Activated T-helper 1 cell treated with anti-CD3 and anti-CD28 coated beads, Interleukin-2, amount 50 U/mL, for 16 hours (primary cell): ENCODE data around the gene CBX5.
"Not testable (repeated sequence)": the region's sequence is repeated elsewhere in the genome, so short reads cannot be mapped to it uniquely, and the experiment has no call there.

Source experiments
- DNase-seq, 2 donors: peaks; one replicate each; pipeline ENCODE4 v3.0.0-alpha.2; 2020; ENCODE audit warnings: low read depth in 1 of 2, low spot score in 1 of 2

CBX5 gene

GRCh38 chr12:54270345-54270744 is 9.6 kb downstream of the CBX5 start:
- no peak for DNase-seq

GRCh38 chr12:54266852-54267251 is 13.1 kb downstream of the CBX5 start:
- DNase-seq = no peak

DNA sequence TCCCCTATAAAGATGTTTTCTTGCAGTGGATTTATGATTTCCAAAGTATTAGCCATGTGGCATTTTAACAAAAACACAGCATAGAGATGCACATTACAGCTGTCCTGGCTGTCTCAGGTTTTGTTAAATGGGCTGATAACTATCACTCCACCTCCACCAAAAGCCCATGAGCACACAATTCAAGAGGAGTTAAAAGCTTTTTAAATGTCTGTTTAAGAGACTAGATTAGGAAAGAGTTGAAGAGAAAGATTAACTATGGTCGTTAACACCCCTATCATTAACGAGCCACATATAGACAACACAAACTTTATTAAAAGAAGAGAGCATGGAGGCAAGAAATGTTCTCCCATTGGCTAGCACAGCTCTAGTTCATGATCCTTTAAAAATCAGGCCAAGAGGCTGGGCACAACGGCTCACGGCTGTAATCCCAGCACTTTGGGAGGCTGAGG is 14.5 kb downstream of the CBX5 start:
- DNase-seq = no peak

DNA sequence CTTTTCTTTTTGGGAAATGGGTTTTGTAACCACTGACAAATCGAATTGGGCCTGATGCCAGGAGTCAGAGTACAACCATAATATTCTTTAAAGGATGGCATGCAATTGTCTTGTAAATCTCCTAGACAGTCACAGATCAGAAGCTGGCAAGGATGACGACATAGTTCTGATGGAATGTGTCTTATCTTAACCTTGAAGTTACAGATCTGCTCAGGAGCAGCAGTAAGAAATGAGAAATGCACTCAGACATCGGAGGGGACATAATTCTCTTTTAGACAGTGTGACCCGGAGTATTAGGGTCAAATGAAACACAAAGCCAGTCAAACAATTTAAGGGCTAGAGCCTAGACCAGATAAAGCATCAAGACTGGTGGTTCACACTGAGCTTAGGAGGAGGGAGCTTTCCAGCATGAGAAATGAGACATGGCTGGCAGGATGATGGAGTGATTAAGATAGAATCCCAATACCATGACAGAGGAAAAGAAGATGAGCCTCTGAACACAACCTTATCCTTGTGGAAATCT is 17.5 kb downstream of the CBX5 start:
- DNase-seq = no peak

- no peak for DNase-seq
These were observed 18.0 kb downstream of the CBX5 start for GRCh38 chr12:54261815-54262402.

DNA sequence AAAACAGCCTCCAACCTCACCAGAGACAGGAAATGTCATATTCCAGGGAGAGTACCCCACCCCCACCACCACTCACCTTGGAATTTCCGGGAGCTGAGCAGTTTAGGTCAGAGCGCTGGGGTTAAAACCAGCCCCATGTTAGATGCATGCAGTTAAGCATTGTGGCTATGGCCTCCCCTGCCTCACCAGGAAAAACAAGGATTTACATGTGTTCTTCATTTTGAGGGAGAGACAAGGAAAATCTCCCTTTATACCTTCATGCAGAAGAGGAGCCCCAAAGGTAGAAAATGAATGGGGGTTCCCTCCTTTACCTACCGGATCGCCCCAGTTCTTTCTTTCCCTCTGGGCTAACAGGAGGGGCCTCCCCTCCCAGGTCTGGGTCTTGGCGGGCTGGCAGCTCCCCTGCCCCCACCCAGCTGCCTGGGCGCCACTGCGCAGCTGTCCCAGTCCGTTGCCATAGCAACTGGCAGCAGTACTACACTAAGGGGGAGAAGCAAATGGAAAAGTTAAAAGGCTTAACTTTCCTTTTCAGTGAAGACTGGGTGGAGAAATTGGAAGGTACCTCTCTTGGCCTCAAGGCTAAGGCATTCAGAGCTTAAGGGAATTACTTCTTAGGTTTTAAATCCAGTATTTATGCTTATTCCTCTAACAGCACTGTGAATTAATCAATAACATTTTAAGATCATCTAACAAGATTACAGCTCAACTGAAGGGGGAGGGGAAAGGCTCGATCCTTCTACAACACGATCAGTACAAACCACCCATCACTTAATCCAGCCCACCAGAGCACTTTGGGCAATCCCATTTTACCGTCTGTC is 20.5 kb downstream of the CBX5 start:
- DNase-seq = no peak

GRCh38 chr12:54258201-54258681 is 21.7 kb downstream of the CBX5 start:
- no peak for DNase-seq

GRCh38 chr12:54257332-54257731 is 22.6 kb downstream of the CBX5 start:
- DNase-seq = no peak

DNA sequence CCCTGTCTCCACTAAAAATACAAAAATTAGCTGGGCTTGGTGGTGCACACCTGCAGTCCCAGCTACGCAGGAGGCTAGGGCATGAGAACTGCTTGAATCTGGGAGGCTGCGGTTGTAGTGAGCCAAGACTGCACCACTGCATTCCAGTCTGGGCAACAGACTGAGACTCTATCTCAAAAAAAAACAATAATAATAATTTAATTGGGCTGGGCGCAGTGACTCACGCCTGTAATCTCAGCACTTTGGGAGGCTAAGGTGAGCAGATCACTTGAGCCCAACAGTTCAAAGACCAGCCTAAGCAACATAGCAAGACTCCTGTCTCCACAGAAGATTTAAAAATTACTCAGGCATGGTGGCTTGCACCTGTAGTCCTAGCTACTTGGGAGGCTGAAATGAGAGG is 26.7 kb downstream of the CBX5 start:
- DNase-seq = no peak

GRCh38 chr12:54251667-54252284 is 28.1 kb downstream of the CBX5 start:
- DNase-seq = no peak

- DNase-seq = no peak
These were observed 30.4 kb downstream of the CBX5 start for GRCh38 chr12:54249489-54249888.

GRCh38 chr12:54246011-54246641 is 33.8 kb downstream of the CBX5 start:
- no peak for DNase-seq

- no peak for DNase-seq
These were observed 38.8 kb downstream of the CBX5 start for GRCh38 chr12:54240971-54241588.

- no peak for DNase-seq
These were observed 39.8 kb downstream of the CBX5 start for GRCh38 chr12:54240129-54240528.

- no peak for DNase-seq
These were observed 40.3 kb downstream of the CBX5 start for GRCh38 chr12:54239620-54240019.

- no peak for DNase-seq
These were observed 41.4 kb downstream of the CBX5 start for GRCh38 chr12:54238531-54238930.

DNA sequence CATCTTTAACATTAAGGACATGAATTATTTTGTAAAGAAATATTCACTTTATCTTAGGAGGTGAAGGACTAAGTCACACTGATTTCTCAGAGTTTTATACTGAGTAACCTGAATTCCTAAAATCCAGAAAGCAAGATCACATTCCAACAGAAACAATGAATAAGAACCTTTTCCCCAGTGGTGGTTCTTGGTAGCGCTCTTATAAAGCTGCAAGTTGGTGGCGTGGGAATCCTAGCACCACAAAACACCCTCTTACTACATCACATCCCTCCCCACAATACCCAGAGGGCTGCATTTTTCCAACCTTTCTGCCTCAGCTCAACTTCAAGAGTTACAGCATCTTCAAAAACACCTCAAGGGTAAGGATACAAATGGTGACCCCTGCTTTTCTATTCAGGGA is 47.1 kb downstream of the CBX5 start:
- DNase-seq = no peak

DNA sequence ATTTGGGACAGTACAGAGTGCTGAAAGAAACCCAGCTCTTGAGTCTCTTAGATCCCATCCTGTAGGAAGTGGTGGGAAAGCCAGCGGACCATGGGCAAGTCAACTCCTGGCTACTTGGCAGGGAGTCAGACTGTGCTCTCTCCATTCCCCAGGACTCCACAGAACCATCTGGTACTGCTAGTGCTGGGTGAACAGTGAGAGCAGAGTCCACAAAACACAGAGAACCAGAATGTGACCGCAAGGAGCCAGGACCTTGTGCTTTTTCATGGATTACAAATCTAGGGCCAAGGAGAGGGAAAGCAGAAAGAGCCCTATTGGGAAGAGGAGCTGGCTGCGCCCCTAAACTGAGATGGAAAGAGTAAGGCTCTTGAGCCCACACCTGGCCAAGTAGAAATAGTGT is 48.7 kb downstream of the CBX5 start:
- not testable (repeated sequence) for DNase-seq

DNA sequence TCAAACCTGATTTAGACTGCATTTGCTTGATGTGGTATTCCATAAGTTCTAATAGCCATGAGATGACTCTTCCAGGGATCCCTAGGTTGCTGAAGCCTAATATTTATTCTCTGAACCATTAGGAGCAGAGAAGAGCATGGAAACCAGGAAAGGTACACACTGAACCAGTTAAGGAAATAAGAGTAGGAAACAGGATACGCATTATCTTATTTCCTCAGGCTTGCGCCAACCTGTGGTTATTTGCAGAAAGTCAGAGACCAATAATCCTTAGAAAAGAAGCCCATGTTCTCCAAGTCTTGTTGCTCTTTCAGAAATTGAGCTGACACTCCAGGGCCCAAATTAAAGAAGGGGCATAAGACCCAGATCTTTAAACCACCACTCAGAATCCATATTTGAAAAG is 49.4 kb downstream of the CBX5 start:
- DNase-seq = no peak

DNA sequence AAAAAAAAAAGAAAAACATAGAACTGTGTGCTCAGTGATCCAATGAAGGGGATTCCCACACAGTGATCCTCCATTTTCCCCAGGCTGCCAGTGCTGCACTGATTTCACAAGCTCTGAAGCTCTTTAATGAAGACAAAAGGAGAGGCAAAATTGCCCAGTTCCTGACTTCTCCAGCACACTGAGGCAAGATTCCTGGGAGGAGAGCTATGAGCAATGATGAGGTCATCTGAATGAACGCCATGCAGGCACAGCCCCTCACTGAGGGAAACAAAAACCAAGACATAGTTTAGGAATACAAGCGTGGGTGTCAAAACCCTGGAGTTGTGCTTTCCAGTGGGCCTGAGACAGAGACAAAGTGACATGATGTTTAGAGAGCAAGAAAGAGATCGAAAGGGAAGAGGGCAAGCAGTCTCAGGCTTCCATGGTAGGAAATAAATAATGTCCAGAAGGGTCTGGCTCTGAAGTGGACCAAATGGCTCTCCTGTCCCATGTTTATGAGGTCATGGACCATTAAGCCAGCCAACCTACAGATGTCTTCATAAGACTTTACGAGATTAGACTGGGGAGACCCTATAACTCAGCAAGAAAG is 50.2 kb downstream of the CBX5 start:
- no peak for DNase-seq

DNA sequence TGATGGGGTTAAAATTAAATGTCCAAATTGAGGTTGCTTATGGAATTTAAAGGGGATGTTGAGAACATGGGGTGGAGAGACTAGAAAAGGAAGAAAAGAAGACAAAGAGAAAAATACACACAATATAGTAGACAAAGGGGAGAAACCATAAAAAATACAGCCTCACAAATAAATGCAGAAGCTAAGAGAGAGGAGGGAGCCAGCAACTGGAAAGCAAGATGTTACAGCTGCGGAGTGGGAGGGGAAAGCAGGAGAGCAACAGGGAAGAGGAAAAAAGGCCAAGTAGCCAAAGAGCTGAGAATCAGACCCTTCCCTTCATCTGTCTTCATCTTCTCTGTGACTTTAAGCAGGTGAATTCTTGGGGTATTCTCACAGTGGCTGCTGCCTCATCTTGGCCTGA is 51.5 kb downstream of the CBX5 start:
- no peak for DNase-seq
